K562 (cell line): Measurements from ENCODE around the gene IL21. TPM values are rescaled to one million over a fixed set of nuclear protein-coding genes. Genes with fewer than 3 reads are reported as not detected.
A peak's percentile ranks its signal among the peaks of the same experiment; 100 is the strongest.

ENCODE experiments used
- ESRRA ChIP-seq: fragments of 450-650 bp; IDR thresholded peaks from 2 replicates; pipeline ENCODE4 v1.6.1; 2014; ENCODE audit warnings: low read depth, mild to moderate bottlenecking, moderate library complexity, borderline replicate concordance
- L3MBTL2 ChIP-seq: fragments of 450-650 bp; IDR thresholded peaks from 2 replicates; pipeline ENCODE4 v1.6.1; 2016; ENCODE audit warnings: mild to moderate bottlenecking, moderate library complexity
- TAF15 ChIP-seq: fragments of 200-400 bp; formaldehyde crosslinking; IDR thresholded peaks from 2 replicates; pipeline ENCODE4 v1.6.1; 2017; ENCODE audit warnings: mild to moderate bottlenecking, low read depth, low read length, moderate library complexity
- TCFL5 ChIP-seq: fragments of 250-450 bp; sonication (Bioruptor Pico); conservative IDR thresholded peaks from 2 replicates; pipeline ENCODE4 v1.6.1; 2021; ENCODE audit warnings: mild to moderate bottlenecking, moderate library complexity, matching md5 sums
- TFAM ChIP-seq: fragments of 250-450 bp; sonication (Bioruptor Pico); conservative IDR thresholded peaks from 2 replicates; pipeline ENCODE4 v1.5.0; 2021; ENCODE audit warnings: mild to moderate bottlenecking, moderate library complexity
- ZBED1 ChIP-seq: IDR thresholded peaks from 2 replicates; pipeline ENCODE4 v1.6.1; 2014
- ZFP30 ChIP-seq: fragments of 250-450 bp; sonication (Bioruptor Pico); IDR thresholded peaks from 2 replicates; pipeline ENCODE4 v1.8.0; 2022; ENCODE audit warnings: moderate library complexity, mild to moderate bottlenecking, inconsistent platforms, borderline replicate concordance
- ZNF444 ChIP-seq: fragments of 250-450 bp; sonication (Bioruptor Pico); IDR thresholded peaks from 2 replicates; pipeline ENCODE4 v1.4.0; 2020; ENCODE audit warnings: mild to moderate bottlenecking, moderate library complexity
- polyA plus RNA-seq, 8 experiments: library from polyadenylated mRNA; depleted of rRNA in 4 of 8; stranded (reverse) in 5 of 8; unstranded in 3 of 8; fragments of >200 nt; fragmentation: Nextera tagmentation in 2 of 8; fragmentation: Illumina TruSeq in 1 of 8; extraction: Ambion mirVana in 2 of 8; extraction: Trizol in 1 of 8; gene quantifications; 2 replicates each; pipeline versions ENCODE4 v1.2.1 to v1.2.3, GENCODE V29; 2011 to 2014; ENCODE audit warnings: inconsistent platforms in 1 of 8, missing spikeins in 1 of 8
- total RNA-seq, 7 experiments: library from RNA; depleted of rRNA in 6 of 7; stranded (reverse); fragments of >200 nt in 6 of 7; fragmentation: Illumina TruSeq in 2 of 7; extraction: Trizol in 2 of 7; gene quantifications; 2 replicates each; pipeline versions ENCODE4 v1.2.1 to v1.2.3, GENCODE V29; 2011 to 2021; ENCODE audit warnings: low replicate concordance in 1 of 7
- TF ChIP-seq, protein P1 (sequence below): fragments of 250-450 bp; sonication (Bioruptor Pico); IDR thresholded peaks from 2 replicates; pipeline ENCODE4 v1.8.0; 2021; ENCODE audit warnings: moderate library complexity, mild to moderate bottlenecking, inconsistent platforms
- TF ChIP-seq, protein P2 (sequence below): sonication (generic); formaldehyde crosslinking; IDR thresholded peaks from 2 replicates; pipeline ENCODE4 v1.8.1; 2023; ENCODE audit warnings: mild to moderate bottlenecking, missing genetic modification reagents, moderate library complexity

The IL21 gene
- total and polyA plus RNA-seq, 9 of the 15 experiments (the other 6 are each of a cell fraction or from before 2014, with no cell fraction given), result not detected

DNA sequence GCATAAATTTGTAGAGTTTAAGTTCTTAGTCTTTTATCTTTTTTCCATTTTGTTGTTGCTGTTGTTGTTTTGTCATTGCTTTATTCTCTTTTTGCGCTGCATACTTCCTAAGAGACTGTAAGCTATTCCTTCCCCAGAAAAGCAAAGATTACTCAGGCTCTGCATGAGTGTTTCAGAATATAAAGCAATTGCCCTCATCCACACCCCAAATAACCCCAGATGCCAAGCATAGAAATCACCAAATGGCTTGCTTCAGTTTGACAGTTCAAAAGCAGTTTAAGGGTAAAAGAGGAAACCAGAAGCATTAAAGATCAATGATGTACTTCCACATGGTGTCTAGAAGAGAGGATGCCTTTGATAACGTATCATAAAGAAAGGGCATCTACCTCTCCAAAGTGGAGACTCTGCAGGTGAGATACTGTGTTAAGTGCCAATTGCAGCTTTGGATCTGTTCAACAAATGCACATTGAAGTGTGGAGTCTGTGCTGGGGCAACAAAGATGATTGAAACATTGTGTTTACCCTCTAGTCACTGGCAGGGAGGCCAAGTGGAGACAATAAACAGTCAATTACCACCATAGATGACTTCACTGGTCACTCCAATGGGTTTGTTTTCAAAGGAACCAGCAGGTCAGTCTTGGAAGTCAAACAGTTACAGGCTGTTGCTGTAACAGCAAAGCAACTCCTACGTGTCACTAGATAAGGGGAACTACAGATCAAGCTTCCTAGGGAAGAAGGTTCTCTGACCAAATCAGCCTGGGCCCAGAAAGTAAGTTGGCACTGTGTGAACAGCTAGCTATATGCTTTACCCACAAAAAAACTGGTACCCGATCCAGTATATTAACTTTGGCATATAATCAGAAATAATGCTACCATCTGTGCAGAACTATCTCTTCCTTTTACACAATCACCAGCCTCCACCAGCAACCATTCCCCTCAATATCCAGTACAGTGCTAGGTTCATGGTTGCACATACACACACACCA is 40.6 kb upstream of the IL21 start (continued):
- TF ChIP-seq ZBED1, result no peak
- TF ChIP-seq, protein P1, sequence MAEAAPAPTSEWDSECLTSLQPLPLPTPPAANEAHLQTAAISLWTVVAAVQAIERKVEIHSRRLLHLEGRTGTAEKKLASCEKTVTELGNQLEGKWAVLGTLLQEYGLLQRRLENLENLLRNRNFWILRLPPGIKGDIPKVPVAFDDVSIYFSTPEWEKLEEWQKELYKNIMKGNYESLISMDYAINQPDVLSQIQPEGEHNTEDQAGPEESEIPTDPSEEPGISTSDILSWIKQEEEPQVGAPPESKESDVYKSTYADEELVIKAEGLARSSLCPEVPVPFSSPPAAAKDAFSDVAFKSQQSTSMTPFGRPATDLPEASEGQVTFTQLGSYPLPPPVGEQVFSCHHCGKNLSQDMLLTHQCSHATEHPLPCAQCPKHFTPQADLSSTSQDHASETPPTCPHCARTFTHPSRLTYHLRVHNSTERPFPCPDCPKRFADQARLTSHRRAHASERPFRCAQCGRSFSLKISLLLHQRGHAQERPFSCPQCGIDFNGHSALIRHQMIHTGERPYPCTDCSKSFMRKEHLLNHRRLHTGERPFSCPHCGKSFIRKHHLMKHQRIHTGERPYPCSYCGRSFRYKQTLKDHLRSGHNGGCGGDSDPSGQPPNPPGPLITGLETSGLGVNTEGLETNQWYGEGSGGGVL (CRISPR knock-in tag), result no peak
- no peak for TF ChIP-seq TFAM (CRISPR knock-in tag)
- no peak for TF ChIP-seq ZNF444 (CRISPR knock-in tag)
- peak; percentile 51 for TF ChIP-seq L3MBTL2
- no peak for TF ChIP-seq ESRRA
- no peak for TF ChIP-seq ZFP30 (CRISPR knock-in tag)
- TF ChIP-seq, protein P2, sequence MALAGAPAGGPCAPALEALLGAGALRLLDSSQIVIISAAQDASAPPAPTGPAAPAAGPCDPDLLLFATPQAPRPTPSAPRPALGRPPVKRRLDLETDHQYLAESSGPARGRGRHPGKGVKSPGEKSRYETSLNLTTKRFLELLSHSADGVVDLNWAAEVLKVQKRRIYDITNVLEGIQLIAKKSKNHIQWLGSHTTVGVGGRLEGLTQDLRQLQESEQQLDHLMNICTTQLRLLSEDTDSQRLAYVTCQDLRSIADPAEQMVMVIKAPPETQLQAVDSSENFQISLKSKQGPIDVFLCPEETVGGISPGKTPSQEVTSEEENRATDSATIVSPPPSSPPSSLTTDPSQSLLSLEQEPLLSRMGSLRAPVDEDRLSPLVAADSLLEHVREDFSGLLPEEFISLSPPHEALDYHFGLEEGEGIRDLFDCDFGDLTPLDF (CRISPR knock-in tag), result no peak
- no peak for TF ChIP-seq TAF15
- peak; percentile 63; the same call in 1 of the 2 replicates for TF ChIP-seq TCFL5
